NCI-H510A (cell line): ENCODE results near the gene SLC39A11.
"Not testable (repeated sequence)": the region's sequence is repeated elsewhere in the genome, so short reads cannot be mapped to it uniquely, and the experiment has no call there.

Experiments used
- DNase-seq: peaks from one replicate; lab custom pipeline; 2025; lab: John Stamatoyannopoulos, UW

SLC39A11 gene

GRCh38 chr17:72782985-72783701, 309.3 kb downstream of the SLC39A11 start:
- DNase-seq, result no peak

GRCh38 chr17:72782437-72782836, 310.1 kb downstream of the SLC39A11 start:
- DNase-seq, result not testable (repeated sequence)

- no peak for DNase-seq
Observed at GRCh38 chr17:72778169-72779151, 314.0 kb downstream of the SLC39A11 start.

- no peak for DNase-seq
Observed at GRCh38 chr17:72775919-72776318, 316.6 kb downstream of the SLC39A11 start.

GRCh38 chr17:72775237-72775636, 317.3 kb downstream of the SLC39A11 start:
- no peak for DNase-seq

- no peak for DNase-seq
Observed at GRCh38 chr17:72774236-72774635, 318.3 kb downstream of the SLC39A11 start.

- DNase-seq, result not testable (repeated sequence)
Observed at GRCh38 chr17:72773225-72773624, 319.3 kb downstream of the SLC39A11 start.

GRCh38 chr17:72772331-72772821, 320.1 kb downstream of the SLC39A11 start:
- no peak for DNase-seq

GRCh38 chr17:72771734-72772133, 320.8 kb downstream of the SLC39A11 start:
- DNase-seq, result no peak

GRCh38 chr17:72766761-72767356, 325.6 kb downstream of the SLC39A11 start:
- no peak for DNase-seq

GRCh38 chr17:72765368-72766153, 326.9 kb downstream of the SLC39A11 start:
- DNase-seq, result no peak

GRCh38 chr17:72764632-72765041, 327.9 kb downstream of the SLC39A11 start:
- no peak for DNase-seq

- DNase-seq, result no peak
Observed at GRCh38 chr17:72763981-72764380, 328.5 kb downstream of the SLC39A11 start.

GRCh38 chr17:72761893-72762575, 330.5 kb downstream of the SLC39A11 start:
- not testable (repeated sequence) for DNase-seq

GRCh38 chr17:72761431-72761830, 331.1 kb downstream of the SLC39A11 start:
- DNase-seq, result no peak

- DNase-seq, result no peak
Observed at GRCh38 chr17:72760368-72760767, 332.1 kb downstream of the SLC39A11 start.

- DNase-seq, result no peak
Observed at GRCh38 chr17:72759301-72759700, 333.2 kb downstream of the SLC39A11 start.

- no peak for DNase-seq
Observed at GRCh38 chr17:72756256-72756655, 336.2 kb downstream of the SLC39A11 start.

- DNase-seq, result no peak
Observed at GRCh38 chr17:72754513-72754912, 338.0 kb downstream of the SLC39A11 start.

GRCh38 chr17:72751746-72752145, 340.7 kb downstream of the SLC39A11 start:
- DNase-seq, result no peak

GRCh38 chr17:72749119-72749572, 343.3 kb downstream of the SLC39A11 start:
- no peak for DNase-seq
